HG03442 (cell line): ENCODE measurements around the gene GFRA1.
"Not testable (repeated sequence)": the region's sequence is repeated elsewhere in the genome, so short reads cannot be mapped to it uniquely, and the experiment has no call there.

Experiments
- ATAC-seq: cut with Tn5 transposase; IDR thresholded peaks from one replicate; pipeline ENCODE4 v1.9.1; 2021; ENCODE audit warnings: mild to moderate bottlenecking, moderate library complexity; ENCODE audit not compliant: unreplicated experiment

GFRA1 gene

GRCh38 chr10:116165941-116166340 is 107.1 kb downstream of the GFRA1 start:
- ATAC-seq = not testable (repeated sequence)

DNA sequence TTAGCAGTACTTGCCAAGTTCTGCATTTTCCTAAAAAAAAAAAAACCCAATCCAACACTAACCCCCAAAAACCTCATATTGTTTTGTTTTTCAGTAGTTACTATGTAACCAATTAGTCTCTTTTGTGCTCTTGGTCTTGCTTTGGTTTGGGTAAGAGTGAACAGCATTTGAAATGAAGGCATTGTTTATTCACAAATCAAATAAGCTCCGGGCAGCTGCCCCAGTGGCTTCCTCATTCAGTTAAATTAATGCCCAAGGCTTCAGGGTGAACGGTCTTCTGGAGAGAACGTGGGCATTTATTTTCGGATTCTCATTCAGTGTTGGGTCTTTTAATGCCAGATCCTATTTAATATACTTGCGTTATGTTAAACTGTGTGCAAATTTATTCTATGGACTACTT is 108.7 kb downstream of the GFRA1 start:
- ATAC-seq = no peak

DNA sequence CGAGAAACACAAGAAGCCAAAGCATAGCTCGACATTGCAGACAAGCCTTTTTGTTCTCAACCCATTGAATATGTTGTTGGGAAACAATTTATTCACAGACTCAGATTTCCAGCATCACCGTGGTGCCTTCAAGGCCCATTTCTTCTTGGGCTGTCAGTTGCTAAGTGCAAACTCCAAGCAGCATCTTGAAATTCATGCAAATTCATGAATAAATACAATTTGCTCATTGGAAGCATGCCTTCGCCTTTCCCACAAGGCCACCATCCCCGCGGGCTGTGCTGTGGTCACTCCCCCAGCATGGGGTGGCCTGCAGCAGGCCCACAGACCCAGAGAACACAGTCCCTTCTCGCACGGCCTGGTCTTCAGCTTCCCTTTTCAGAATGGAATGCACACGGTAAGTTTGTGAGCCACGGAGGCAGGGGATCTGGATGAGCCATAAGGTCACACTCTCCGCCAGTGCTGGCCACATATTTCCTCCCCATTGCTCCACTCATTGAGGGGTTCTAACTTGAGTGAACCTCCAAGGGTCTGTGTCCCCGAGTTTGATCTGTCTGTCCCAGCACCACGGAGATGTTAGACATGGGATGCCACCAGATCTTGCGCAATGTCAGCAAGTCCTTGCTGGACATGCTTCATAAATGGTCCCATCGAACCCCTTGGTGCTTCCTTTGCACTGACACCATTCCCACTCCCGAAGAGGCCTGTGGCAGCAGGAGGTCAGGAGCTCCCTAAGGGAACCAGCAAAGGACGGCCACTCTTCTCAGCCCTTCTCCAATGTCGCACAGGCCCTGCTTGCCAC is 109.5 kb downstream of the GFRA1 start:
- no peak for ATAC-seq

DNA sequence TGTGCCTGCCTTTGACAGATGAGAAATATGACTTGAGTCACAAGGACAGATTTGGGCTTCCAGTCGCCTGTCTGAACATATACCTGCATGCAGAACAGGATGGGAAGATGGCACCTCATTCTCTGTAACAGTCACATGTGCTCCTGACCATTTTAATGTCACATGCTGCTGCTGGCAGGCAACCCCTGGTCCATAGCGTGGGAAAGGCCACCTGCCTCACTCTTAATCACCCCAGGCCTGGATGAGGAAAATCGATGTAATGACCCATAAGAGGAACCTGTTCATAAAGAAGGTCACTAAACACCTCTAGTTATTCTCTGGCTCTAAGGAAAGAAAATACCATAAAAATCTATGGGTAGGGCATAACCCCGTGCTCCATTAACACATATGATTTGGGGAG is 110.2 kb downstream of the GFRA1 start:
- no peak for ATAC-seq

DNA sequence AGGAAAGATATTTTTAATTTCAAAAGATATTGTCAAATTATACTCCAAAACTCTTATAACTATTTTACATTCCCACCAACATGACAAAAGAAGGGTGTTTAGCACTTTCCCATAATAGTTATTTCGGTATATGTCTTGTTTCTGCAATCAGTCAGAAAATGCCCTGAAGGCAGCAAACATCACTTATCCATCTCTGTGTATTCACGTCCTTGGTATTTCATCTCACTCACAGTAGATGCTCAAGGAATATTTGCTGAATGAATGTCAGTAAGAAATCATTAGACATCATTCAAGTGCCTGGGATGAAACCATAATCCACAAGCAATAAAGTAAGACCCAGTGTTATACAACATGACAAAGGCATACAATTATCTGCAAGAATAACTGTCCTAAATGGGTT is 112.7 kb downstream of the GFRA1 start:
- ATAC-seq = no peak

- ATAC-seq = no peak
Observed at GRCh38 chr10:116159197-116159596, 113.8 kb downstream of the GFRA1 start.

- ATAC-seq = no peak
Observed at GRCh38 chr10:116158036-116158435, 115.0 kb downstream of the GFRA1 start.

DNA sequence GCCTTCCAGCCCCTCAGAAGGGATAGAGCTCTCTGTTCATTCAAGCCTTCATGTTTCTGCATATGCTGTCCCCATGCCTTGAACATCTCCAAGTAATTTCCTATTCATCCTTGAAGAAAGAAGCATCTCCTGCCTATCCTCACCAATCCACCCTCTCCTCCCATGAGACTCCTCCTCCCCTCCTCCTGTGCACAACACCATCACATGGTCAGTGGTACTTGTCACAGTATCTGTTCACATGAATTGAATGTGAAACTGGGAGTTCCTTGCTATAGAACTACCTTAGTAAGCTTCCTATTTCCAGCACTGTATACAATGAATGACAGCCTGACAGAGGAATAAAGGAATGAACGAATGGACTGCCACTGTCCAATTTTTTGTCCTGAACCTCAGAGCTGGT is 115.5 kb downstream of the GFRA1 start:
- no peak for ATAC-seq

DNA sequence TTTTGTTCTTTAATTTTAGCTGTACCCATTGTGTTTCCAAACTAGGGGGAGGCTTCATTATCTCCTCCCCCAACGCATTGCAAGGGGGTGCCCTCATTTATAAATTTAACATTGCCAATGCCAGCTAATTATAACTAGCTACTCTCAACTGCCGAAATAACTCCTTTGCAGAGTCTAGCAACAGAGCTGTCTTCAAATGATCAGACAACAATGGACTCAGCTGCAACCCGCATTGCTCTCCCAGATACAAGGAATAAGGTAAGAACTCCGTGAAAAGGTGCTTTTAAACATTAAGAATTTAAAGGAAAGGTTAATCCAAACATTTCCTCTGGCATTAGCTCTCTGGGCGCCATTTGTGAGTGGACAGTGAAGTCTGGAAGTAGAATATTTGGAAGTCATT is 116.2 kb downstream of the GFRA1 start:
- ATAC-seq = no peak

DNA sequence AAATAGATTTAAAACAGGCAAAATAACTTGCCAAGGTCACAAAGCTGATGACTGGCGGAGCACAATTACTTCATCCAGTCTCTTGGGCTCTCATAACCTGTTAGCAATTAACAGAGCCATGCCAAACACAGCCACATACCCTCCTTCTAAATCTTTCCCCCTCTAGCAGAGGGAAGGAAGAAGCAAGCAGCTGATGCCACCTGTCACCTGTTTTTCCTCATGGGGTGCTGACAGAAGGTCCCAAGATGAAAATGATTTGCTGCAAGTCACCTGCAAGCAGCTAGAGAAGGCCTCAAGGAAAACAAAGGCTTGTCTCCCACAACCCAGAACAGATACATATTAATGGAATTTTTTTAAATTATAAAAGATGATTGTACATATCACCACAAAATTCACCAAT is 117.8 kb downstream of the GFRA1 start:
- no peak for ATAC-seq

DNA sequence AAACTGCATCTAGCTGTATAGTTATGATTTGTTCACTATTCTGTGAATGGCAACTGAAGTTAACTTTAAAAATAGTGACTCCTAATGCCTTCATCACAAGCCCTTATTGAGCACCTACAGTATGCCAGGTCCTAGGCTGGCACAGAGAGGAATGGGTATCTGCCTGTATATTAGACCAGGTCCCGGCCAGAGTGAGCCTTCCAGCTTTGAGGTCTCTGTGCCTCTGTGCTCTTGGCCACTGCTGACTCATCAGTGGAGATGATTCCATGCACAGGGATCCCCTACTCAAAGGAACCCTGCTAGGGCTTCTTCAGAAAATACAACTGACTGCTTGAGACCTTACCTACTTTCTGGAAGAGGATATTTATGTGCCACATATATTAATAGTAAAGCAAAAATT is 118.4 kb downstream of the GFRA1 start:
- no peak for ATAC-seq

GRCh38 chr10:116151076-116151475 is 121.9 kb downstream of the GFRA1 start:
- no peak for ATAC-seq

DNA sequence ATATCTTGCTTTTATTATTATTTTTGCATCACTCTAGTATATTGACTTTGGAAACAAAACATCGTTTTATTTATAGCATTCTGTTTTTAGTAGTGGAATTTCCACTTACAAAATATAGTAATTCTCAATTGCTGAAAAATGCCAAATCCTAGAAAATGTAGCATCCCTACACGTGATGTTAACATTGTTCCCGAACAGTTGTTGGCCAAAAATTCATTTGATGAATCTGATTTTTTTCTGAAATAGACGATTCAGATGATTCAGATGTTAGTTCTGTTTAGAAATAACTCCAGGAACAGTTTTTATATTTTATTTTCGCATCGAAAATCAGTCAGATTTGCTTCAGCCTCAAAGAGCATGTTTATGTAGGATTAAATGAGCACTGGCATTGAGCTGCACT is 122.4 kb downstream of the GFRA1 start:
- ATAC-seq = no peak

DNA sequence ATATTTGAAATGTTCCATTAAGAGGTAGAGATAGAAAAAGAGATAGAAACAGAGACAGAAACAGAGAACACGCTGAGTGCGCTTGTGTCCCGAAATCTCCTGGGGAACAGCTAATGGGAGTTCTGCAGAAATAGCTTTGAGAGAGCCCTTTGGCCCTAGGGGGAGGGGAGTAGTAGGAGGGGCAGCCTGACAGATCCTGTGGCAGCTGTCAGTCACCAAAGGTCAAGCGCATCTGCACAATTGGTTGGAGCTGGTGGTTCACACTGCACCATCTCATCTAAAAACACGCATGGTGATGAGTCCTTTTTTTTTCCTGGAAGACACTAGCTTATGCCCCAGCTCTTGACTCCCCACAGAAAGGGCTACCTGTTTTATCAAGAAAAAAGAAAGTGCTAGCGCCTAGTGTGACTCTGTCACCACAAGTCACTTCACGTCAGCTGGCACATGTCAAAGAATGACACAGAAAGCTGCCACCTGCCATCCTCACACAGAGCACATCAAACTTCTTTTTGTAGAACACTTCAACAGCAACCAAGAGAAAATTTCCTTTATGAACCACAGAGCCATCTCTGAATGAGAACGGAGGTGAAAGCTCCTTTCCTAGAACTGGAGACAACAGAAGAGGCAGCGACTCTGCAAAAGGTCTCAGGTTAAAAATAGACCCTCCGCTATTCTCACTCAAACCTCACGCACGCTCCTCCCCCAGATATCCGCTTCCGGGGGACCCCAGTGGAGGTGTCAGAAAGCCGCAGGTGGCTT is 125.7 kb downstream of the GFRA1 start:
- no peak for ATAC-seq

- ATAC-seq = no peak
Observed at GRCh38 chr10:116146372-116147140, 126.5 kb downstream of the GFRA1 start.

- ATAC-seq = no peak
Observed at GRCh38 chr10:116143673-116144222, 129.3 kb downstream of the GFRA1 start.

- no peak for ATAC-seq
Observed at GRCh38 chr10:116141855-116142254, 131.2 kb downstream of the GFRA1 start.

GRCh38 chr10:116141246-116141645 is 131.8 kb downstream of the GFRA1 start:
- no peak for ATAC-seq

- no peak for ATAC-seq
Observed at GRCh38 chr10:116139886-116140285, 133.1 kb downstream of the GFRA1 start.

GRCh38 chr10:116138897-116139296 is 134.1 kb downstream of the GFRA1 start:
- no peak for ATAC-seq

DNA sequence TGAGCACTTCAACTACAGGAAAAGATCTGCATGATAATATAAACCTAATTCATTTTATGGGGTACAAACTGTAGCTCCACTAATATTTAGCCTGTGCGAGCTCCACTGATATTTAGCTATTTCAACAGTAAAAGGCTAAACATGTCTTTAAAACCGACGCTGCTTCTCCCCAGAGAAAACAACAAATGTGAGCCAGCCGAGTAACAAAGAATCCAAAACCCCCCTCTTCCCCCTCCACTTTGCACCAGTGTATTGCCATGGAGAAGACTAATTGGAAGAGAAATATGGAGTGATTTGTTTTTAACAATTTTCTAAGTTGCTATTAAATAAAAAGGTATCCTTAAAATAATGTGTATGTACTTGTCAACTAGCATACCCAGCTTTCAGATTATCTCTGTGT is 136.7 kb downstream of the GFRA1 start:
- no peak for ATAC-seq
